ENCODE results near the gene CIAO3.
"Not testable (repeated sequence)": the region's sequence is repeated elsewhere in the genome, so short reads cannot be mapped to it uniquely, and the experiment has no call there.

The CIAO3 gene

DNA sequence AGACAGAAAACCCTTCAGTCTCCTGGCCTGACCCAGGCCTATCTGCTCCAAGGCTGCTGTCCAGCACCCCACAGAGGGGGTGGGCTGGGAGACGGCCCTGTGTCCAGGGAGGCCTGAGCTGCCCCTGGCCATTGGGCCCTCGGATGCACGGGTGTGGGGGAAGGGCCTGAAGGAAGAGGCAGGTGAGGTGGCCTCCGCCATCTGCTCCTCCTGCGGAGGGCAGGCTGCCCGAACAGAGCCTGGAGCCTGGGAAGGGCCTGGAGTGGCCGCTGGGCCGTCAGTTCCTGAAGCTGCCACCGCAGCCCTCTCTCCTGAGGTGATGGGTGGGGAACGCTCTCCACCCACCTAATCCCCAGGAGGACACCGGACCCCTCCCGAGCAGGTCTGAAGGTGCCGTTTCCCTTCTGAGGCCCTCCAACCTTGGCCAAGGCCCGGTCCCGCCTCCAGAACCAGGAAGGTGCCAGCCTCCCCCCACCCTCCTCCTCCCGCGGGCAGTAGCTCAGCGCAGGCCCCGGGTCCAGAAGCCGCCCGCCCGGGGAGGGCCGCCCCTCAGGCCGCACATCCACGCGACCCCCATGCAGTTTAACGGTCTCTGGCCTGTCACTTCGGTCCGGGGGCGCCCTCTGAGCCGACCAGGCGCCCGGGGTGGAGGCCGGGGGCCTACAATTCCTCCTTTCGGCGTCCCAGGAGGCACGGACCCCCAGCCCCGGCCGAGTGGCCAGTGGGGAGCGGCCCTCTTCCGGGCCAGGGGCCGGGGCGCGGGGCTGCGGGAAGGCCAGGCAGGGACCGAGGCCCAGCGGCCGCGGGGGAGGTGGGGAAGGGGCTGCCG, 36.0 kb downstream of the CIAO3 start:
- H3K4me3 ChIP-seq (ENCODE audit: low read length): no peak overlapping the region
- no peak for TF ChIP-seq ZNF274 (IDR thresholded peaks at IDR 0.05; ENCODE audit: low read depth, low read length)

DNA sequence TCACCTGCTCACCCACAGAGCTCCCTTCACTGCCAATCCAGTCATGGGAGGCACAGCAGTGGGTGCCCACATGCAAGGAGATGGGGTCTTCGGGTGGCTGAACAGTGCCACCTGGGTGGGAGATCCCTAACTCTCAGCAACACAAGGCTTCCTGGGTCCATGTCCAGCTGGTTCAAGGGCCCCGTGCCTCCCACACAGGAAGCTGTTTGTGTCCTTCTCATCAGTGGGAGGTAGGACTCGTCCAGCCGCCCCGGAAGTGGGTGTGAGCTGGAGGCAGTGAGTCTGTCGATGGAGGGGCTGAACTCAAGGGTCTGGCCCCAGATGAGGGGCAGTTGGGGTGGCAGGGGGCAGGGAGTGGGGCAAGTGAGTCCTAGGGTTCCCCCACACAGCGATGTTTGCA, 36.8 kb downstream of the CIAO3 start:
- no peak overlapping the region for H3K4me3 ChIP-seq (ENCODE audit: low read length)
- no peak for TF ChIP-seq ZNF274 (IDR thresholded peaks at IDR 0.05; ENCODE audit: low read depth, low read length)

DNA sequence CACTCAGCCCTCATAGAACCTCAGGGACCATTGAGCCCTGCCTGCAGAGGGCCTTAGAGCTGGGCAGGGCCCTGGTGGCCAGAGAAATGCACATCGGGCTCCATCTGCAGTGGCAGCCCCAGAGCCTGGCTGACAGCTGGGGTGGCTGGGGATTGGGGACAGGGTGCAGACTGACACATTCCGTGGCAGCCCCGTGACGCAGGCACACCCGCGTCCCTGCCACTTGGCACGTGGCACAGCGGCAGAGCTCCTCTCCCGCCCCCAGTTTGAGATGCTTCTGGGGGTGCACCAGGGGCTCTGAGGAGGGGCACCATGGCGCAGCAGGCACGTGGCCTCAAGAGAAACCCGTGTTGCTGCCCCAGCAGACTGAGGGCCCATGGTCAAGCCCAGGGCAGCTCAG, 37.4 kb downstream of the CIAO3 start:
- TF ChIP-seq ZNF274 (IDR thresholded peaks at IDR 0.05; ENCODE audit: low read depth, low read length): no peak
- H3K4me3 ChIP-seq (ENCODE audit: low read length): no peak overlapping the region

DNA sequence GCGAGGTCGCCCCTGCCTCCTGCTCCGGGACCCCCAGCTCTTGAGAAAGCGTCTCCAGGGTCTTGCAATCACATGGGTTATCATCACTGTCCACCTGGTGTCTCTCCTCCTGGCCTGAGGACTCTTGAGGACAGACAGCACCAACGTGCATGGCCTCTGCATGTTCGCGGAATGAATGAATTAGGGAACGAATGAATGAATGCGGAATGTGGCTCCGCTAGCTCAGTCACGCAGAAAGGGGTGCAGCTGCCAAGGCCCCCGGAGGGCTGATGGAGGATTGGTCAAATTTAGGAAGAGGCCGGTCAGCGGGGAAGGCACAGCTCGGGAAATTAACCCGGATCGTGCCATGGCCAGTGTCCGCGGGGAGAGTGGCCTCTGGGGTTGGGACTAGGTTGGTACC, 38.5 kb downstream of the CIAO3 start:
- no peak overlapping the region for H3K4me3 ChIP-seq (ENCODE audit: low read length)
- TF ChIP-seq ZNF274 (IDR thresholded peaks at IDR 0.05; ENCODE audit: low read depth, low read length): no peak

DNA sequence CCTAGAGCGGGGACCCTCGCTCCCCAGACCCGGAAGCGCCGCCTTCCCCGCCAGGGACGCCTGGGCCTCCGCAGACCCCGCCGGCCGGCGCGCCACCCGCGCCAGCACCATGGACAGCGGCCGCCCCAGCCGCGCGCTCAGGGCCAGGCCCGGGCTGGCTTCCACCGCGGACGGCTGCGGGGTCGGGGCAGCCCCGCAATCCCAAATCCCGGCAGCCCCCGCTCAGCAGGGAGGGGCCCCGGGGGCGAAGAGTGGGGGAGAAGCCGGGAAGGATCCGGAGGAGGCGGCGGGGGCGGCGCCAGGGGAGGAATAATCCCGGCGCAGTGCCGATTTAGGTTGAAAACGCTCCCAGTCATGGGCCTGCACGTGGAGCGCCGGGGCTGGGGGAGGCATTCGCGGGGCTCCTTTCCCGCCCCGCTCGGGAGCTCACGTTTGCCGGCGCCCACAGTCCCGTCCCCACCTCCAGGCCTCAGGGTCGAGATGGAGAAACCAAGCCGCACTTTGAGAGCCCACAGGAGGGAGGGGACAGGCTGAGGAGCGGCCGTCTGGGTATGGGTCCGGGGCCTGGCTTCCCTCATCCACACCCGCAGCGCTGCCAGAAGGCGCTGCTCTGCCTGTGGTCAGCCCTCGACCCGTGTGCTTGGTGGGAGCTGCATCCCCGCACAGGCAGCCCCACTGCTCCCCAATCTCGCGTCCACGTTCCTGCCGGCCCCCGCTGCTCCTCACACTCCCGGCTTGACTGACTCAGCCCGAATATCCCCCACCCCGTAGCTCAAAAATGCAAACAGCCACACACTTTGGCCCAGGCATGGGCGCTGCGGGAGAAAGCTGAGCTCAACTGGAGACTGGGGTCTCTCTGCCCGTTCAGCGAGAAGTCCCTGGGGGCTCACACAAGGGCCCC, 39.9 kb downstream of the CIAO3 start:
- H3K4me3 ChIP-seq (ENCODE audit: low read length): no peak overlapping the region
- no peak for TF ChIP-seq ZNF274 (IDR thresholded peaks at IDR 0.05; ENCODE audit: low read depth, low read length)

DNA sequence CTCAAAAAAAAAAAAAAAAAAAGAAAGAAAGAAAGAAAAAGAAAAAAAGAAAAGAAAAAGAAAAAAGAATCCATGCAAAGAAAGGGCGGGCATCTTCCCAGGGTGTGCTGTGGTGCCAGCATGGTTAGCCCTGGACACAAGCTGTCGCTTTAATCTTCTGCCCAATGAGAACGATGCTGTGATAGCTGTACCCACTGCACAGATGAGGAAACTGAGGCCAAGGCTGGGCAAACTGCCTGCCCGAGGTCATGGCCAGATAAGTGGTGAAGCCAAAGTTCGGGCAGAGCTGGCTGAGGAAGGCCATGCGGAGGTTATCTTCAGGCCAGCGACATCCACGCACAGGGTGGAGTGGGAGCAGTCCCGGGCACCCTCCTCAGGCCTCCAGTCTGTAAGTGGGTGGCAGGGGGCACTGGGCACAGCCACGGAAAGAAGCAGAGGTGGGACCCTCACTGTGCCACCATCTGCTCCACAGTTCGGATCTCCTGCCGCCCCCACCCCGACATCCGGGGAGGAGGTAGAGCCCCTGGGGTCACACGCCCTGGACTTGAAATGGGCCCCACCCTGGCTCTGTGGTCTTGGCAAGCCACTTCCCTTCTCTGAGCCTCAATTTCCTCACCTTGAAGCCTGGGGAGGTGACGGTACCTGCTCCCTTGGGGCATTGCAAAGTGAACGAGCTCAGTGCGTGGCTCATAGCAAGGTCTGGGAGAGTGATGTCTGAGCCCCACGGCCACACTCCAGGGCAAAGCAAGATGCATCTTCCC, 41.7 kb downstream of the CIAO3 start:
- no peak for TF ChIP-seq ZNF274 (IDR thresholded peaks at IDR 0.05; ENCODE audit: low read depth, low read length)
- H3K4me3 ChIP-seq (ENCODE audit: low read length): no peak overlapping the region

DNA sequence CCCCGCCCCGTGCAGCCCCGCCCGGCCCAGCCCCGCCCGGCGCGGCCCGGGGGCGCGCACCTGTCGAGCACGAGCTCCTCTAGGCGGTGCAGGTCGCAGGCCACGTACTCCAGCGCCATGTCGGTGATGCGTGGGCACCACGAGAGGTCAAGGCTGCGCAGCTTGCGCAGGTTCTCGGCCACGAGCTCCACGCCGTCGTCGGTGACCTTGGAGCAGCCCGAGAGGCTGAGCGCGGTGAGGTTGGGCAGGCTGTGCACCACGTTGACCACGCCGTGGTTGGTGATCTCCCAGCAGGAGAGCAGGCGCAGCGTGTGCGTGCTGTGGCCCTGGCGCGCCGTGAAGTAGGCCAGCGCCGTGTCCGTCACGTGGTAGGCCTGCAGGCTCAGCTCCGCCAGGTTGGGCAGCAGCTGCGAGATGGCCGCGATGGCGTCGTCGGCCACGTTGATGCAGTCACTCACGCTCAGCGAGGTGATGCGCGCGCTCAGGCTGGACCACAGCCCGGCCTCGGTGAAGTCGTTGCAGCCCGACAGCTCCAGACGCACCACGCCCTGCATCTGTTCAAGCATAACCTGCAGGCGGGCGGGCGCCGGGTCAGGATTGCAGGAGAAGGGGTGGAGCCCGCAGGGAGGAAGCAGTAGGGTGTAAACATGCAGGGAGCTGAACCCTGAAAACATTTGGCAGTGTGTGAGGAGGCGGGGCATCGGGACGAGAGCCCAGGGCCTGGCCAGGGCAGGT, 45.3 kb downstream of the CIAO3 start:
- no peak for TF ChIP-seq ZNF274 (IDR thresholded peaks at IDR 0.05; ENCODE audit: low read depth, low read length)
- H3K4me3 ChIP-seq (ENCODE audit: low read length): no peak overlapping the region; the same call in 1 of the 2 replicates

DNA sequence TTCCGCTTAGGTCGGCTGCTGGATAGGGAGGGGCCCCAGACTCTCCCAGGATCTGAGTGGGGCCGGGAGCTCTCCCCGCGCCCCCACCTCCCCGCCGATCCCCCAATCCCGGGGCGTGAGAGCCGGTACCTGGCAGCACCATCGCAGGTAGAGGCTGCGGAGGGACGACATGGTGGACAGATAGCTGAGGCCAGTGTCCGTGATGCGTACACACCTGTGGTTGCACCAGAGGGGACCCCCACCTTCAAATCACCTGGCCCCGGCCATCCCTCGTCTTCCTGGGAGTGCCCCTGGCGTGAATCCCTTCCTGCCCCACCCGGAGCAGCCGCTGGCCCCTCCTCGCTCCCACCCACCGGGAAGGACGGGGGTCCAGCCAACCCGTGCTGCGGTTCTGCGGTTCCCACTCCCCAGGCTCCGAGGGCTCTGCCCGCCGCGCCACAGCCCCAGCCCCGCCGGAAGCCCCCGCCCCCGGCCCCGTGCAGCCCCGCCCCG, 45.9 kb downstream of the CIAO3 start:
- H3K4me3 ChIP-seq (ENCODE audit: low read length): no peak overlapping the region
- TF ChIP-seq ZNF274 (IDR thresholded peaks at IDR 0.05; ENCODE audit: low read depth, low read length): no peak

DNA sequence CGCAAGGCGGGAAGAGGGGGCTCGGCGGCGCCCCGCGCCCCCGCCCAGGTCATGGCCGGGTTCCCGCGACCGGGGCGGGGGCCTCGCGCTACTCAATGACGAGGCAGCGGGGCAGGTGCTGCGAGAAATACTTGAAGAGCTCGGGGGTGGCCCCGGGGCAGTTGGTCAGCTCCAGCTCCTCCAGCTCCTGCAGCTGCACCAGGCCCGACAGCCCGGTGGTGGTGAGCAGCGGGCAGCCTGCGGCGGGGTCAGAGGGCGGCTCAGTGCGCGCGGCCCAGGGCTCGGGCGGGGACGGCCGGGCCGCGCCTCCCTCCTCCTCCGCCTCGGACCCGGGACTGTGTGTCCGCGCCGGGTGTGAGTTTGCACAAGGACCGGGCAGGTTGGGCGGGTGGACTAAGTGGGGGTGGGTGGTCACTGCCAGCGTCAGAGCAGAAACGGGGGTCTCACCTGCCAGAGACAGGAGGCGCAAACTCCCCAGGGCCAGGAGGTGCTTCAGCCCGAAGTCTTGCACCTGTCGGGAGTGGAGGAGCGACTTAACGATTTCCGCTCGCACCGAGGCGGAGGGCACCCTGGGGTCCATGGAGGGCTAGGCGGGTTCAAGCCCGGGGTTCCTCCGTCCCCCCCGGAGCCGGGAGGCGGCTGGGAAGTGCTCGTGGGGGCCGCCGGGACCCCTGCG, 46.5 kb downstream of the CIAO3 start:
- no peak for TF ChIP-seq ZNF274 (IDR thresholded peaks at IDR 0.05; ENCODE audit: low read depth, low read length)
- no peak overlapping the region for H3K4me3 ChIP-seq (ENCODE audit: low read length)

DNA sequence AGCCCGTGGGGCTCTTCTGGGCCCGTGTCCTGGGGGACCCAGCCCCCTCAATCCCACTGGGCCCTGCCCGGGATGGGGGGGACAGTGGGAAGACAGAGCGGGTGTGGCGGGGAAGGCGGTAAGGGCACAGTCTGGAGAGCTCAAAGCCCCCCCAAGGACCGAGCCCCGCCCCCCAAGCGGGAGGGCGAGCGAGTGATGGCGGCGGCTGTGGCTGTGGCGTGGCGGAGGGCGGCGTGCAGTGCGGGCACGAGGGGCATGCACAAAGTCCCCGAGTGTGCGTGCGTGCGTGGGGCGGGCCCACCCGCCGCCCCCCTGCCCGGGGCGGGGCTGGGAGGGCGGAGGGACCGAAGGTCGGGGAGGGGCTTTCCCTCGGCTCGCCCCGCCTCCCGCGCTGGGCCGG, 47.0 kb downstream of the CIAO3 start:
- no peak for TF ChIP-seq ZNF274 (IDR thresholded peaks at IDR 0.05; ENCODE audit: low read depth, low read length)
- no peak overlapping the region for H3K4me3 ChIP-seq (ENCODE audit: low read length)

DNA sequence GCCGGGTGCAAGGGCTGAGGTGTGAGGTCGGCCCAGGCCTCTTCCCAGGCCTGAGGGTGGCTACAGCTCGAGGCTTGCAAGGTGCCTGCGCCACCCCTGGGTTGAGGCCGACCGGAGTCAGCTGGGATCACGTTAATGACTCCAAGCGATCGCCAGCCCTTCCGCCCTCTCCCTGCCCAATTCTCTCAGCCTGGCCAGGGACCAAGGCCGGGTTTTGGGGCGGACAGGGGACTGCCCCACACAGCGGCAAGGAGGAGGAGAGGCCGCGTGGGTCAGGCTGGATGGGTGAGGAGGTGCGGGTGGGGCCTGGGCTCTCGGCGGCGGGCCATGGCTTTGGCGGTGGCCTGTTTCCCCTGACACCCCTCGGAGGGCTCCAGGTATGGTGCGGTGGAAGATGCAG, 47.4 kb downstream of the CIAO3 start:
- no peak overlapping the region for H3K4me3 ChIP-seq (ENCODE audit: low read length)
- no peak for TF ChIP-seq ZNF274 (IDR thresholded peaks at IDR 0.05; ENCODE audit: low read depth, low read length)

DNA sequence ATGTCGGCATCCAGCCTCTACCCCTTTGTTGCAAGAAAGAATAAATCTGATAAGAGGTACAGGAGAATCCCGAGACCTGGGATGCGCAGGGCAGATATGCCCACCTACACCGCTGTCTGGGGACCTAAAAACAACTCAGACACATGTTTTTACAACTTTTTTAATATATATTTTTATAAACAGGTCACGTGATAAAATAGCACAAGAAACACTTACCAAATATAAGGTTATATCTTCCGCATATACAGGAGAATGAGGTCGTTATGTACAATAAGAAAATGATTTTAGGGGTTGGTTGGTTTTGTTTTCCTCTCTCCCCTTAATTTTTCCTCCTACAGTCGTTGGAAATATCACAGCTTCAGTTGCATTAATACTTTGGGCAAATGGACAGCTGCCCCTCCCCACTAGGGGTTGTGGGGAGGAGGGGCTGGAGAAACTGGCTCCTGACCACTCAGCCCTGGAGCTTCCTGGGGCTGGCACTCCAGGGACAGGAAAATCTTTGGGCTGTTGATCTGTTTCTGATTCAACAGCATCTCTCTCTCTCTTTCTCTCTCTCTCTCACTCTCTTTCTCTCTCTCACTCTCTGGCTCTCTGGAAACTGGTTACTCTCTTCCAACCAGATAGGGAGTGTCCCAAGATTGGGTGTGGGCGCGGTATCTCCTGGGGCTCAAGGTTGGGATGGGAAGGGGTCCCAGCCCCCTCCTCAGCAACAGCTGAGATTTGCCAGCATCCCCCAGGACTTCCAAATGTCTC, 48.3 kb downstream of the CIAO3 start:
- TF ChIP-seq ZNF274 (IDR thresholded peaks at IDR 0.05; ENCODE audit: low read depth, low read length): no peak

DNA sequence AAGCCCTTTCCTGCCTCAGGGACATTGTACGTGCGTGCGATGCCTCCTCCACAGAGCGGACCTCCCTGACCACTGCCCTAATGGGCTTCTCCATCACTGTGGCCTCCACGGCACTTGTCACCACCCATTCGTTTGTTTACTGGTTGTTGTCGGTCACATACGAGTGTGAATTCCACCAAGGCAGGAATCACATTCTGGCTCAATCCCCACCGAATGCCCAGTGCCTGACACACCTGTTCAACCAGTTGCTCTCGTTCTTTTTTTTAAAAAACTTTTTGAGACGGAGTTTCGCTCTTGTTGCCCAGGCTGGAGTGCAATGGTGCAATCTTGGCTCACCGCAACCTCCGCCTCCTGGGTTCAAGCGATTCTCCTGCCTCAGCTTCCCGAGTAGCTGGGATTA, 49.6 kb downstream of the CIAO3 start:
- not testable (repeated sequence) for H3K4me3 ChIP-seq (ENCODE audit: low read length)

More for the DNA sequence above, 48.3 kb downstream of the CIAO3 start:
- H3K4me3 ChIP-seq (ENCODE audit: low read length): no peak overlapping the region

All from GM08714 (cell line).